ENCODE data around the gene SETD6.
"Not testable (repeated sequence)": the region's sequence is repeated elsewhere in the genome, so short reads cannot be mapped to it uniquely, and the experiment has no call there.

Gene SETD6

DNA sequence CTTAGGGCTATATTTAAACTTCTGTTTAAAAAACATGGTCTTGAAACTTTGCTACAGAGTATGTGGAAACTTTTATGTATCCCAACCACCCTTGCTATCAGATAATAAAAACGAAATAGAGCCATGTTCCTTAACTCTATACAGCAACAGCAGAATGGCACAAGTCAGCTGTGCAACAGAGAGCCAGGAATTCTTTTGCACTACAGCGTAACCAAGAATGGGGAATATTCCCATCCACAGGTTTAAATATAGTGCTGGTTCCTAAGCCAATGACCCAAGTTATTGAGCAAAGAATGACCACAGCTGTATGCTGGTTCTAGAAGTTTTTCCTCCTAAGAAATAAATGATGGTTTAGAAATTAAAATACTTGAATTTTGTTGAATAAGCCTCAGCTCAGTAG is 33.1 kb downstream of the SETD6 start:
- DNase-seq: no peak

DNA sequence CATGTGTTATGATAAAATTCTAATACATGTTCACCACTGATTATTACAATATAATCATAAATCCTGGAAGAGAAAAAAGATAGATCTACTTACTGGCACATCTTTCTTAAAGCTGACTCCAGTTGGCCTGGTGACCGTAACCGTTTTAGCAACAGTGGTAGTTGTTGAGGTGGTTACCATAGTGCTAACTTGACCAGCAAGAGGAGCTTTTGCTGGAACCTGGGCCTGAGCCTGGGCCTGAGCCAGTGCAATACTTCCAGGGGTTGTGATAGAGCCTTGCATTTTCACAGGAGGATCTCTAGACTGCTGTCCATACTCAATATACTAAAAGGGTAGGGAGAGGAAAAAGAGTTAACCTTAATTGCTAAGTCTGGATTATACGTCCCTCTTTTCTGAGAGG is 36.2 kb downstream of the SETD6 start:
- DNase-seq: no peak

DNA sequence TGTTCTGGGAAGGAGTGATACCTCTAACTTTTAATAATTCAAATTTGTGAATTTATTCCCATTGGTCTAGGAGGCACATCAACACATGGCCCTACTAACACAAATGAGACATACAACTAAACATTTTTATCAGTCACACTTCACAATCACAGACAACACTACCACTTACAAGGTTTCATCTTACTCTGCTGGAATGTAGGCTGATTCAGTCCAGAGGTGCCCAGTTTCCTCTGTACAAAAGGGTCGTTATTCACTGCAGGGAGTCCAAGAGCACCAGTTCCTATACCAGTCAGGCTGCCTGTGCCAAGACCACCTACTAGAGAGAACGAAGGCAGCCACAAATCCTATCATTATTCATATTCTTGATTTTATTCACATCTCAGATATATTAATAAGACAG is 41.4 kb downstream of the SETD6 start:
- no peak for DNase-seq

DNA sequence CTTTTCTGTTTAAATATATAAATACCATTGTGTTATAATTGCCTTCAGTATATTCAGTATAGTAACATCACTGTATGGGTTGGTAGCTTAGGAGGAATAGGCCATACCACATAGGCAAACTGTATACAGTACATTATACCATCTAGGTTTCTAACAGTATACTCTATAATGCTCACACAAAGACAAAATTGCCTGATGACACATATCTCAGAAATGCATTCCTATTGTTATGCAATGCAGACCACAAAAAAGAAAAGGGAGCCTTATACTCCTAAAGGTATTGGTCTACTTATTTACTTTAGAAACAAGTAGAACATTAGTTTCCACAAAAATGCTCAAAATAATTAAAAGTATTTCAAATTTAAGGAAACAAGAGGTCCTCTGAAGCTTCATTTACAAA is 47.9 kb downstream of the SETD6 start:
- DNase-seq: no peak

DNA sequence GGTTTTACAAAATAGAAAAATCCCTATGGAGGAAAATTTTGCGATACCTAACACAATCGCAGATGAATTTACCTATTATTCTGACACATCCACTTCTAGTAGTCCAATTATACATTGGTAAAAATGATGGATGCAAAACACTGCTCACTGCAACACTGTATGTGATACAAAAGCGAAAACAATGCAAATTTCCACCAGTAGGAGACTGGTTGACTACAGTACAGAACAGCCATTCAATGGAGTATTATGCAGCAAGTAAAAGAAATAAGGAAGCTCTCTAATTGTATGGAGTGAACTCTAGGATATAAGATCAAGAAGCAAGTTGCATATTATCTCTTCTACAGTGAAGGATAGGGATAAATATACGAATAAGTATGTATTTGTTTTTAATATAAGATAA is 48.5 kb downstream of the SETD6 start:
- no peak for DNase-seq

DNA sequence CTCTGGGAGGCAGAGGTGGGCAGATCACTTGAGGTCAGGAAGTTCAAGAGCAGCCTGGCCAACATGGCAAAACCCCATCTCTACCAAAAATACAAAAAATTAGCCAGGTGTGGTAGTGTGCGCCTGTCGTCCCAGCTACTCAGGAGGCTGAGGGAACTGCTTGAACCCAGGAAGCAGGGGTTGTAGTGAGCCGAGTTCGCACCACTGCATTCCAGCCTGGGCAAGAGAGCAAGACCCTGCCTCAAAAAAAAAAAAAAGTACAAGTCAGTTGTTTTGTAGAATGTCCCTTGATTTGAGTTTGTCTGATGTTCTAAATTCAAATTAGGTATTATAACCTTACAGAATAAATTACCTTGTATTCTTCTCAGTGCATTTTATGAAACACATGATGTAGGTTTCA is 50.4 kb downstream of the SETD6 start:
- not testable (repeated sequence) for DNase-seq

All from NK-92 treated with Interleukin-12 subunit alpha and Interleukin-12 subunit beta, amount 100 ng/mL, for 24 hours (cell line).